Body of pancreas (tissue), 4 donors: ENCODE results near the gene PIK3CB. TPM values are rescaled to one million over a fixed set of nuclear protein-coding genes. Genes with fewer than 3 reads are reported as not detected.

Experiments
- ATAC-seq: fragments of 150-250 bp; one replicate; pipeline ENCODE4 v1.9.1; 2016
- DNase-seq, 4 donors: peaks; one replicate each; pipeline ENCODE4 v3.0.0-alpha.2; 2019
- H3K27ac ChIP-seq, 4 donors: fragments of 200-600 bp; sonication (generic); 1 replicate in 3 of 4; 2 replicates in 1 of 4; pipeline versions ENCODE4 v1.5.1 to v1.6.1; 2016 to 2019; ENCODE audit warnings: mild to moderate bottlenecking in 1 of 4, mixed read lengths in 1 of 4, moderate library complexity in 1 of 4
- H3K27me3 ChIP-seq, 2 donors: fragments of 200-600 bp; sonication (generic); one replicate each; pipeline ENCODE4 v1.6.0; 2016; ENCODE audit warnings: mild to moderate bottlenecking in 1 of 2
- H3K36me3 ChIP-seq, 2 donors: fragments of 200-600 bp; sonication (generic); replicated peaks in 1 of 2; 2 replicates each; pipeline ENCODE4 v1.5.1; 2016; ENCODE audit warnings: low read depth in 2 of 2; ENCODE audit not compliant: insufficient read depth in 1 of 2
- H3K4me1 ChIP-seq: fragments of 200-600 bp; sonication (generic); one replicate; pipeline ENCODE4 v1.6.0; 2016
- H3K4me3 ChIP-seq, 2 donors: fragments of 200-600 bp; sonication (generic); 1 replicate in 1 of 2; 2 replicates in 1 of 2; pipeline ENCODE4 v1.5.1; 2016 to 2019
- H3K9me3 ChIP-seq, 3 donors: fragments of 200-600 bp; sonication (generic); 1 replicate in 2 of 3; 2 replicates in 1 of 3; pipeline ENCODE4 v1.5.1; 2016
- CTCF ChIP-seq, 7 experiments: fragments of 450-650 bp in 4 of 7; fragments of 200-600 bp in 3 of 7; sonication (generic) in 3 of 7; IDR thresholded peaks; one replicate each; pipeline ENCODE4 v1.5.1; 2016 to 2019; ENCODE audit warnings: antibody characterized with exemption in 7 of 7
- POLR2A ChIP-seq, 3 donors: fragments of 450-650 bp; IDR thresholded peaks; one replicate each; pipeline ENCODE4 v1.6.1; 2016; ENCODE audit warnings: antibody characterized with exemption in 3 of 3, mild to moderate bottlenecking in 2 of 3
- WGBS, 2 donors: methylation state at CpG; one replicate each; pipeline ENCODE4 v1.1.5; 2017; 5-methylcytosine and 5-hydroxymethylcytosine counted together
- intact Hi-C: fragments of 100-400 bp; cut with DNase I; formaldehyde crosslinking; loops from one replicate; pipeline ENCODE4 v1.15.1; 2023
- total RNA-seq, 2 donors: library from RNA; depleted of rRNA; stranded (reverse); fragments of >200 nt; gene quantifications; one replicate each; pipeline ENCODE4 v1.1.0, GENCODE V29; 2016

The PIK3CB gene
- total RNA-seq, 2 donors from 2014 or later, result 40.2 to 50.1 TPM

- intact Hi-C loops, result no loop called here
- DNase-seq, result peak in 3 of 4 donors; percentile 20 to 47 (median 36)
- Histone ChIP-seq H3K36me3 (peaks cover 0 to 4% of the 10 kb centered on the region in 2 donors), H3K9me3 (no peaks in the 10 kb centered on the region), H3K4me3 (no peak overlapping the region), H3K27ac (peak overlapping the region in 3 of 4 donors; percentile 27 to 62 (median 33)), H3K27me3 (no peaks in the 10 kb centered on the region), H3K4me1 (peaks cover 12% of the 10 kb centered on the region)
- ATAC-seq, result peak; percentile 81
- WGBS, 2 donors, result 19 to 28% methylated on average over 2 of the region's 2 CpGs
- TF ChIP-seq CTCF (IDR thresholded peaks at IDR 0.05) (no peak), POLR2A (IDR thresholded peaks at IDR 0.05) (no peak)
Measured at GRCh38 chr3:138657508-138657907, 177.2 kb downstream of the PIK3CB start.

GRCh38 chr3:138653567-138653966, 181.2 kb downstream of the PIK3CB start:
- TF ChIP-seq CTCF (IDR thresholded peaks at IDR 0.05) (no peak), POLR2A (IDR thresholded peaks at IDR 0.05) (no peak)
- Histone ChIP-seq H3K27me3 (no peaks in the 10 kb centered on the region), H3K36me3 (peaks cover 9 to 13% of the 10 kb centered on the region in 2 donors), H3K9me3 (no peaks in the 10 kb centered on the region), H3K4me1 (peaks cover 12% of the 10 kb centered on the region), H3K4me3 (no peak overlapping the region), H3K27ac (no peak overlapping the region)
- peak; percentile 11 to 51 (median 32) for DNase-seq
- ATAC-seq, result no peak
- intact Hi-C loops, result no loop called here

- no peak for TF ChIP-seq POLR2A (IDR thresholded peaks at IDR 0.05)
- TF ChIP-seq CTCF (IDR thresholded peaks at IDR 0.05), result no peak
- no peak overlapping the region for H3K27ac ChIP-seq
- H3K36me3 ChIP-seq, result peaks cover 9% of the 10 kb centered on the region in 2 donors
- DNase-seq (no peak), ATAC-seq (no peak)
- WGBS, 2 donors, result 98 to 99% methylated on average over 3 to 5 of the region's 5 CpGs
- intact Hi-C loops, result no loop called here
- H3K27me3 ChIP-seq, result no peaks in the 10 kb centered on the region
- no peaks in the 10 kb centered on the region for H3K4me1 ChIP-seq
- no peaks in the 10 kb centered on the region for H3K9me3 ChIP-seq
- no peak overlapping the region for H3K4me3 ChIP-seq
Measured at GRCh38 chr3:138649134-138649533, 185.6 kb downstream of the PIK3CB start.

- ATAC-seq, result no peak
Measured at GRCh38 chr3:138646513-138646912, 188.2 kb downstream of the PIK3CB start.

More at GRCh38 chr3:138646513-138646912, 188.2 kb downstream of the PIK3CB start:
- H3K27ac ChIP-seq, result no peak overlapping the region
- no peak for TF ChIP-seq CTCF (IDR thresholded peaks at IDR 0.05)
- TF ChIP-seq POLR2A (IDR thresholded peaks at IDR 0.05), result no peak
- no peak overlapping the region for H3K4me3 ChIP-seq
- peaks cover 9% of the 10 kb centered on the region in 2 donors for H3K36me3 ChIP-seq
- H3K27me3 ChIP-seq, result no peaks in the 10 kb centered on the region
- intact Hi-C loops, result no loop called here
- no peak for DNase-seq
- no peaks in the 10 kb centered on the region for H3K4me1 ChIP-seq
- peaks cover 0 to 7% (median 0%) of the 10 kb centered on the region in 3 donors for H3K9me3 ChIP-seq
